Right kidney (tissue), 1 donor: ENCODE measurements around the gene CAP2.
"Not testable (repeated sequence)": the region's sequence is repeated elsewhere in the genome, so short reads cannot be mapped to it uniquely, and the experiment has no call there.

Experiments used
- DNase-seq: peaks from one replicate; pipeline ENCODE4 v3.0.0-alpha.2; 2016

The CAP2 gene

DNA sequence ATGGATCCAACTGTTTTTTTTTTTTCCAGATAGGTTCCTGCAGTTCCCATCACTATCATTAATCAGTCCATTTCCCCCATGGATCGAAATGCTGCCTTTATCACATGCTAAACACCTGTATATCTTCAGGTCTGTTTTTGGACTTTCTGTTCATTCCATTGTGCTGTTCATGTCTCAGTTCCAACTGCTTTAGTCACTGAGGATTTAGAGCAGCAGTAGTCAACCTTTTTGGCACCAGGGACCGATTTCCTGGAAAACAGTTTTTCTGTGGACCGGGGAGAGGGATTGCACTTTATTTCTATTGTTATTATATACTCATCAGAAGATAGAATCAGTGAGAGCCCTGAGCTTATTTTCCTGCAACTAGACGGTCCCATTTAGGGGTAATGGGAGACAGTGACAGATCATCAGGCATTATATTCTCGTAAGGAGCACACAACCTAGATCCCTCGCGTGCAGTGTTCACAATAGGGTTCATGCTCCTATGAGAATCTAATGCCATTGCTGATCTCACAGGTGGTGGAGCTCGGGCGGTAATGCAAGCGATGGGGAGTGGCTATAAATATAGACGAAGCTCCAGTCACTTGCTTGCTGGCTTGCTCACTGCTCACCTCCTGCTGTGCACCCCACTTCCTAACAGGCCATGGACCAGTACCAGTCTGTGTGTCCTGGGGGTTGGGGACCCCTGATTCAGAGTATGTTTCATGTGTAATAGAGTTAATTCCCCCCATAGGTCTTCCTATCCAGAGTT, 46.0 kb downstream of the CAP2 start:
- no peak for DNase-seq

DNA sequence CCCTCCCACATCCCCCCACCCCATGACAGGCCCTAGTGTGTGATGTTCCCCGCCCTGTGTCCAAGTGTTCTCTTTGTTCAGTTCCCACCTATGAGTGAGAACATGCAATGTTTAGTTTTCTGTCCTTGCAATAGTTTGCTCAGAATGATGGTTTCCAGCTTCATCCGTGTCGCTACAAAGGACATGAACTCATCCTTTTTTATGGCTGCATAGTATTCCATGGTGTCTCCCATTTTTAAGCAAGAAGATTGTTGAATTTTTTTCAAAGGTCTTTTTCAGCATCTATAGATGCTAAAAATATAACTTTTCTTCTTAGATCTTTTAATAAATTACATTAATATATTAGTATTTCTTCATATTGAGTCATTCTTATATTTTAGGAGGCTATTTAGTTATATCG, 47.4 kb downstream of the CAP2 start:
- DNase-seq, result not testable (repeated sequence)

DNA sequence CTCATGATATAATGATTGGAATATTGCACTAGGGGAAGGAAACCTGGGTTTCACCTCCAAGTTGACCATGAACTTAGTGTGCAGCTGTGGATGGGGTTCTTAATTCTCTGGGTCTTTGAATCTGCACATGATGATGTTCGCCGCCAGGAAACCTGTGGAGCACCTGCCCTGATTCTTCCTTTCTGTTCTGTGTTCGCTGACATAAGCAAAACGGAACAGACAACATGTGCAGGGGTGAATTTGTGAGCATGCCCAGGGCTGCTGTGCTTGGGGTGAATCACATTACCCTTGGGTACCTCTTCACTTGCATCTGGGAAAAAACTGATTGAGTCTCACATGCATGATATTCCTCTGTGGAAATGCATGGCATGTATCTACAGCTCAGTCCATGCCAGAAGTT, 48.8 kb downstream of the CAP2 start:
- DNase-seq, result no peak

DNA sequence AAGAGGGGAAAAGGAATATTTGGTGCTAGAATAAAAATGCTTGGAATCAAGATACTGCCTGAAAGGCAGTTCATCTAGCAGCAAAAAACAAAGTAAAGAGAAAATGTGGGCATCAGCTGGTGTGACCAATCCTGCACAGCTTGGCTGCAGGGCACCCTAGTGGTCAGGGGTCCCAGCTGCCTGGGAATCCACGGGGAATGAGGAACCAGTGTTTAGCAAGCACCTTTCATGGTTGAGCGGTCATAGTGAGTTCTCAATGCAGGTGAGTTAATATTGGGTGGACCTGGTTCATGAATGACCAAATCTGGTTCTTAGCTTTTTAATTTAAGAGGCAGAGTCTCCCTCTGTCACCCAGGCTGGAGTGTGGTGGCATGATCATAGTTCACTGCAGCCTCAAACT, 53.3 kb downstream of the CAP2 start:
- DNase-seq, result no peak

DNA sequence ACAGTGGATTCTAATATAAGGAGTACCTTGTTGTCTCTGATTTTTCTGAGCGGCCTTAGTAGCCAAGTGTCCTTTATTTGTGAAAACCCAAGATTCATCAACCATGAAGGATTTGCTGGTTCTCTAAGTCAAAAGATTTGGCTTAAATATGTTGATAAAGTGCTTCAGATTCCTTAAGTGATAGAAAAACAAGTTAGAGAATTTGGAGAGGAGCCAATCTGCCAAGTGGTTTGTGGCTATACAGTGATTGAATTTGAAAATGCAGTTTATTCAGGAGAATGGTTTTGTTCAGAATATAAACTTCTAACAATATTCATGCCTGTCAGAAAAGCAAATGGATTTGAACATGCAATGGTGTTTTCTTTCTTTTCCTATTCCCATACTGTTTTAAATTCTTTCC, 54.8 kb downstream of the CAP2 start:
- DNase-seq, result no peak

DNA sequence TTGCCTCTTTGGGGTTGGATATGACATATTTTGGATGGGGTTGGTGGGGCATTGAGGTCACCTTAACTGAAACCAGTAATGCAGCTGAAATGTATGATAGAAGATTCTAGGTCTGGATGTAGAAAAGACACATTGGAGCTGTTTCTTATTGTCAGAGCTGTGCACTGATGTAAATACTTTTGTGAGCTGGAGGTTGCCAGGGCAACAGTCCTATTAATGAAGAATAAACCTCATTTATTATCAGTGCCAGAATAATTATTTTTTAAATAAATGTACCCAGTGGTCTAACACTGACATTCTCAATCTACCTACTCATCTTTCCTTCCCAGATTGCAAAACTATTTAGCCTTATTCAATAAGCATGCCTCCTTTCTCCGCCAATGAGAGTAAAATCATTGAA, 57.0 kb downstream of the CAP2 start:
- DNase-seq, result no peak

DNA sequence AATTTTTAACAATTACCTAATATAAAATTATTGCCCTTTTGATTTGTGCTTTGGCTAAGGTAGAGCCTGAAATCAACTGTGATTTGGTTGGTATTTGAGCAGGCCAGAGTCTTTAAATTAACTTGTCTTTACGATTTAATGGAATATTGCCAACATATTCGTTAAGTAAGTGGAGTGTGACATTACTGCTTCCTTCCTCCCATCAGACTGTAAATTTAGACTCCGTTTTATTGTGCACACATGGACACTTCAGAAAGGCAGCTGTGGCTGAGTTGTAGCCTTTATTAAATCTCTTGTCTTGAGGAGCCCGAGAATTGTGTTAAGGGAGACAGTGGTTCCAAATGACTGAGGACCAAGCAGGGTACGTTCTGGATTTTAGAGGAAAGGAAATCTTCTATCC, 57.4 kb downstream of the CAP2 start:
- DNase-seq, result peak; percentile 23

DNA sequence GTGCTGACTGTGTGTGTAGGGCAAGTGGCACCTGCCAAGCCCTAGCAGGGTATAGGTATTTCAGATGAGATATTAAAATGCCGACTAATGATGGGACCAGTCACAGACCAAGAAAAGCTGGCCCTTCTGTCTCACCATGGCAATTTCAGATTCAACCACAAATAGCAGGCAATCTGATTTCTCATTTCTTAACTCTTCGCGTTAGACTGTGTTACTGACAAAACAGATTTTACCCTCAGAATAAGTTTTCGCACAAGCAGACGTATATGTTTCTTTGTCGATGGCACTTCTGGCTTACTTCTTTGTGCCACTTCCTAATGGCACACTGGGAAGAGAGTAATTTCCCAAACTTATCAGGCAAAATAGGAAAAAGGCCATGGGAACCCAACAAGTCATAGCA, 58.7 kb downstream of the CAP2 start:
- DNase-seq, result no peak

DNA sequence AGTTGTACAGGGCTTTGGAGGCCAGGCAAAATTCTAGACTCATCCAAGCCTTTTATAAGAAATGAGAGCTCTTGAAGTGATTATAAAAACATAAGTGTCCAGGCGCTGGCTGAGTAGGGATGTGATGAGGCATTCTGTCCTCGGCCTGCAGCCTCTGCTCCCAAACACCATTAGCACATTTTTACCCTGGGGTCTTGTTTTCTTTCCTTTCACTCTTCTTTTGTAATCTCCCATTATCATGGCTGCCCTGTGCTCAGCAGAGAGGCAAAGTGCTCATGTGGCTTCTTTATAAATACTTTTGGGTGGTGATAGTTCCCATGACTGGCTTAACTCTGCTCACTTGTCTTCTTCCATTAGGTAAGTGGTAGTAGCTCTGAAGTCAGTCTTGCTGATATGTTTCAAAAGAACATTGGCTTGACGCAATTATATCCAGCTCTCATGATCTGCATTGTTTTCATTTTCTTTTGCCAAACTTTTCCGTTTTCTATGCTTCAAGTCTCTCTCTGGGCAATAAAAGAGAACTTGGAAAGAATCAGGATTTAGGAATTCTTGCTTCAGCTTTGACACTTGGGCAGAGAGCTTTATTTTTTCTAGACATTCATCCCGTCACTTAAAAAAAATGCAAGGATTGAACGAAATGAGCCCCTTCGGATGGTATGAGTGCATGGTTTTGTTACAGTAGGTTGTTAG, 61.1 kb downstream of the CAP2 start:
- DNase-seq, result no peak

DNA sequence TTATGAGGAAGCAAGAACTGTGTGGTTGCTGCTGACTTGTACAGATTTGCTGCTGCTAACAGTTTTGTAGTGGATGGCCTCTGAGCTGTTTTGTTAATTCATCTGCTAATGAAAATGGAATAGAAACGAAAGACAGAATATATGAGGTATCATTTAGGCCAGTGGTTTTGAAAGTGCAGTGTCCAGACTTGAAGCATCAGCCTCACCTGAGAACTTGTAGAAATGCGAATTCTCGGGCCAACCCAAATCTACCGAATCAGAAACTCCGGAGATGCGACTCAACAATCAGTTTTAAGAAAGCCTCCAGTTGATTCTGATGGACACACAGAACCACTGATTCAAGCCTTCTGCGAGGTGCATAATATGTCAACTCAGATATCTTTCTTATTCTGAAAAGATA, 62.5 kb downstream of the CAP2 start:
- no peak for DNase-seq

DNA sequence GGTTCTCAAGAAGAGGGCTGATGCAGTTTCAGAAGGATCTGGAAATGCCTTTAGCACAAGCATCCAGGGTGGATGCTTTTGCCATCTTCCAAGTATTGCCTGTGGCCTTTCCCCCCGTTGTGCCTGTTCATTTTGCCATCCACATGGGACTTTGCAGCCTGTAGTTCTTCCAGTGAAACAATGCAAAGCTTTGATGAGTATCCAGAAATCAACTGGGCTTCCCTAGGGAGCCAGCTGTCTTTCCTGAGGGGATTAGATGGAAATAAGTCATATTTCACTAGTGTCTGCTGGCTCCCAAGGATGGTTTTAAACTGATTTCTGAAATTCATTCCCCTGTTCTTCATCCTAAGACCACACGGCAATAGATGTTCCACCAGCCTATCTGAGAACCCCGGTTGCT, 63.3 kb downstream of the CAP2 start:
- no peak for DNase-seq

DNA sequence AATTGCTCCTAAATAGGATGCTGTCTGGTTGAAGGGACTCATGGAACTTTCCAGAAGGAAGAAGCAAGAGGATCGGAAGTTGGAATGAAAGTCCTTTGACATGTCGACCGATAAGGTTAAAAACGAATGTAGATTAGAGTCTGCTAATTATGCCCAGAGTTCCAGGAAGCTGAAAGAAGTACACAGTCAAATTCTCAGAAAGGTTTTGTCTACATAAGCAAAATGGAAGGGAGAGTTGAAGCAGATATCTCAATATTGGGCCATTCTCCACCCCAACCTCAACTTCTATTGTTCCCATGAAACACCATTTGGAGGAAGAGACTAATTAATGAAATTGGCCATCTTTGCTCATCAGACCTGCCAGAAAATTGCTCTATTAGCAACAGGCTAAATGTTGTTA, 64.0 kb downstream of the CAP2 start:
- no peak for DNase-seq

DNA sequence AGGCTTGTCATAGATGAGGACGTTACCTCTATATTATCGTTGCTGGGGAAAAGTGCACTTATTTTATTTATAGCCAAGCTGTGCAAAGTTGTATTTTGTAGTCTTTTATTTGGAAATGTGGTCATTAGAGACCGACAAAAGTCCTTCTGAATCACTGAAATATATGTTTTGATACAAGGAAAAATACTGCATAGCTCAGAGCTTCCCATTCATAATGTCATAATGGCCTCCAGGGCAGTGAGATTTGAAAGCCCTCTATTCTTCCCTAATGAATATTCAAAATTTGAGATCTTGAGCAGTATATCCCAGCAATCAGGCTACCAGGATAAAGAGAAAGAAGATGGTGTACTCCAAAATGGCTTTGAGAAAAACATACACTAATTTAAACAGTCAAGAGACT, 64.6 kb downstream of the CAP2 start:
- DNase-seq, result no peak

DNA sequence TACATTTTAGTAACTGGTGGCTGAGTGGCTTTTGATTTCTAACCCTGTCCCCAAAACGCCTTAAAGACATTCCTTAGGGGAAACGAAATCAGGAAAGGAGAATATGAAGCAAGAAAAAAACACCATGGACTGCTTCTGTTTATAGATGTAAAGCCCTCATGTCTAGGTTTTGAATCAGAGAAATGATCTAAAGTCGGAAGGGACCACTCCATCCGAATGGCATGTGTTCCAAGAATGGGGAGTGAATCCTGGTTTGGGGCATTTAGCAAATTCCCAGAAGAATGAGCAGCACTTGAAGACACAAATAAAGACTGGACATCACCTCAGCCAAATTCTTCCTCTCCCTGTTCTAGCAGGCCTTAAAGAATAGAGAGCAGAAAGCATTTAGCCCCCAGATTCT, 65.6 kb downstream of the CAP2 start:
- no peak for DNase-seq

DNA sequence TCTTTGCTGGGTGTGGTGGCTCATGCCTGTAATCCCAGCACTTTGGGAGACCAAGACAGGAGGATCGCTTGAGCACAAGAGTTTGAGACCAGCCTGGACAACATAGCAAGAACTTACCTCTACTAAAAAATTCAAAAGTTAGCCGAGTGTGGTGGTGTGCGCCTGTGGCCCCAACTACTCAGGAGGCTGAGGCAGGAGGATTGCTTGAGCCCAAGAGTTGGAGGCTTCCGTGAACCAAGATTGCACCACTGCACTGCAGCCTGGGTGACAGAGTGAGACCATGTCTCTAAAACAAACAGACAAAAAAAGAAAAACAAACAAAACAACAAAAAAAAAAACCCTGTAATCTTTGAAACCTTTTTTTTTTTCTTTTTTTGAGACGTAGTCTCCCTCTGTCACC, 67.5 kb downstream of the CAP2 start:
- no peak for DNase-seq

DNA sequence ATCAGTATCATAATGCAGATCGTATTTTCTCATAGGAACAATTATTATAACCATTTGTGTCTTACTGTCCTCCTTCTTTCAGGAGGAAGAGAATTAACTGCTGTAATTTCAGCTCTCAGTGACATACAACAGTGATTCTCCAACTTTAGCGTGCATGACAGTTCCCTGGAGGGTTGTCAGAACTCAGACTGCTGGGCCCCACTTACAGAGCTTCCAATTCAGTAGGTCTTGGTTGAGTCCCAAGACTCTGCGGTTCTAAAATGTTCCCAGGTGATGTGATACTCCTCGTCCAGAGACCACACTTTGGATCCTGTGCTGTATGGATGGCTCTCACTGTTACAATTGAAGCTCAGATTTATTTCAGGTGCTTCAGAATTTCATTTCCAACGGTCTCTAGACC, 72.8 kb downstream of the CAP2 start:
- no peak for DNase-seq

DNA sequence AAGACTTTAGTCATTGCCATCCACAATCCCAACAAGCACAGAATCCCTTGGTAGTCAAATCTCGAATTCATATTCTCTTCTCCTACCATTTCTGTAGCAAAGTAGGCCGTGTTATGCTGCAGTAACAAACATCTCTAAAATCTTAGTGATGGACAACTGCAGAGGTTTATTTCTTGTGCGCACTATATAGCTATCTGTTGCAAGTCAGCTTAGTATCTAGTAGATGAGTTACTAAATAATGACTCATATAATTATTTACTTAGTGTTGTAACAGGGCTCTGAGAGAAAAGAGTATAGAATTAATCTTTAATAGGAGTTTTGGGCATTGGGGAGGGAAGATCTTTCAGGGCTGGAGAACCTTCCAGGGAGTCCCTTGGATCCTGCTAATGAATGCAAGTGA, 73.3 kb downstream of the CAP2 start:
- no peak for DNase-seq

DNA sequence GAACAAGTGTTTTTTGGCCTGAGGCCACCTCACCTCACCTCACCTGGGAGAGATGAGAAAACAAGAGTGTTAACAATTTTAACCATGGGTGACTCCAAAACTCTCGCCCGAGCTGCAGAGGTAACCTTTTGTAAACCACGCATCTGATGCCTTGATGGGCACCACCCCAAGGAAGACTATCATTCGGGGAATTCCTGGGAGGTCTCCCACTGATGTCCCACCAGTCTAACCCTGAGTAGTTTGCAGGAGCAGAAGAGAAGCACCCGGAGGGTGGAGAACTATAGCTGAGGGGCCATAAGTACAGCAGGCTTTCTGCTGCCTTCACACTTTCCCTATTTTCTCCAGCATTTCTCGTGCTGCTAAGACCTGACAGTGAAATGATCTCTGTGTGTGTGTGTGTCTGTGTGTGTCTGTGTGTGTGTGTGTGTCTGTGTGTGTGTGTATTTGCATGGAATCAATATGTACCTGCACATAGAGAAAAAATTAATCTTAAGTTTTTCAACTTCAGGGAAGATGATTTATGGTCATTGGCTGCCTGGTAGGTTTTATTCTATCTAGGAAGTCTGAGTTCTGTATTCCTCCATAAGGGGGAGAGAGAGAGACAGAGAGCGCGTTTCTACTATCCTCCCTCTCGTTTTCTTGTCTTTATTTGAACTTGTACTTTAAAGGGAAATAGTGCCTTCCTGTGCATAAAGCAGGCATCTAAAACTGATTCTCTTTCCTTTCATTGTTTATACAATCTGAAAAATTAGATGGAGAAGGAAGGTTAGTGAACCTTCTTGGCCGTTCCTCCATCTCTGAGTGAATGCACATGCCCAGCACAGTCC, 75.8 kb downstream of the CAP2 start:
- DNase-seq, result no peak

DNA sequence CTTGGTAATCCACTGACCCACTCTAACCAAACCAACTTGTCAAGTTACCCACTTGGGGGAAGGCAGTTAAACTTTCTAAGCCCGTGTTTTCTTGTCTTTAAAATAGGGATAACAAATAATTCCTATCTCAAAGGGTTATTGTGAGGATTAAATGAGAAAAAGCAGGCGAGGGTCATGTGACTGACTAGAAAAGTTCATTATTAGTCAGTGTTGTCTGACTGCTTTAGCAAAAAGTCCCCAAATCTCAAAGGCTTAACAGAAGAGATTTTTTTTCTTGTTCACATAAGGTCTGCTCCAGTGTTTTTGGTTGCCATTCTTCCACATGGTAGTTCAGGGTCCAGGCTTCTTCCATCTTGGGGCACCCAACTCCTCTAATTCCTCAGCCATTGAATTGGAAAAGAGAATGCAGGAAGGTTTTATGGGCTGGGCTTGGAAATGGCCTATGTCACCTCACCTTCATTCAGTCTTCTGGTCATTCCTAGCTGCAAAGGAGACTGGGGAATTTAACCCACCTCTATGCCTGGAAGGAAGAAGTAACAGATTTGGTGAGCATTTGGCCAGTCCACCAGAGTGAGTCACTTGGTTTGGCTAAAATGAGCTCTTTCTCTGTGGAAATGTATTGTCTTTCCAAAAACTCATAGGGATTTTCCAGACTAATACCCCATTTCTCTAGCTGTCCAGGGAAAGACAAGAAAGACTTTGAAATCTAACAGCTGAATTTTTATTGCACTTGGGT, 77.0 kb downstream of the CAP2 start:
- no peak for DNase-seq

DNA sequence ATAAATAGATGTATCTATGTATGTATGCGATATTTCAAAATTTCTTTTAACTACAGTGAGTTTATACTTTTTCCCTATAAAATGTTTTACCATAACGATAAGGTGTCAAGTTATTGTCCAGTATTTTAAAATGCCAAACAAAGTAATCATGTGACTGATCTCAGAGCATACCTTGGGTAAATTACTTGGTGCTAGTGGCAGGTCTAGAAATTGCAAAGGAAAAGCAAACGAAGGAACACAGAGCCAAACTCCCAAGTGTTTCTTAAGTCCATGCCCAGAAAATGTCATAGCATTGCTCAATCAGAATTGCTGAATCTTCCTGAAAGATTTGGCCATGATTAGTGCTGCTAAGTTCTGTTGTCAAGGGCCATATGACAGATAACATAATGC, 77.5 kb downstream of the CAP2 start:
- no peak for DNase-seq

DNA sequence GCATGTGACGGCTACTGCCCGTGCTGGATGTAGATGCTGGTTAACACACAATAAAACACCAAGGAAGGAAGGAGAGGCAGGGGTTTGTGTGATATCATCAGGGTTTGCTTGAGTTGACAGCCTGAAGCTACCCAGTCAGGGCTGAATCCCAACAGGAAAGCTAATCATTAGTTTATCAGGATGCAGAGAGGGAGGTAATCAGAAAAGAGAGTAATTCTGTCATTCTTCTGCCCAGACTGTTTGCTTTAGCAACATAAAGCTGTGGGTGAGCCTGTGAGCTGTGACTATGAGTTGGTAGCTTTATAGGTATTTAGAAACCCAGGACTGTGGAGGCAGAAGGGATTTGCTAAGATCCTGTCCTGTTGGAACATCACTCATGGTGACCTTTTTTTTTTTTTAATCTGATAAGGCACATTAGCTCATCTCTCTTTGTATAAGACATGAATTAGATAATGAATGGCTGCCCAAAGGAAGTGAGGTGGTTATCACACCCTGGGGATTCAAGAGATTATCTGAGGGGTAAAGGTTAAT, 79.3 kb downstream of the CAP2 start:
- DNase-seq, result peak; percentile 47

DNA sequence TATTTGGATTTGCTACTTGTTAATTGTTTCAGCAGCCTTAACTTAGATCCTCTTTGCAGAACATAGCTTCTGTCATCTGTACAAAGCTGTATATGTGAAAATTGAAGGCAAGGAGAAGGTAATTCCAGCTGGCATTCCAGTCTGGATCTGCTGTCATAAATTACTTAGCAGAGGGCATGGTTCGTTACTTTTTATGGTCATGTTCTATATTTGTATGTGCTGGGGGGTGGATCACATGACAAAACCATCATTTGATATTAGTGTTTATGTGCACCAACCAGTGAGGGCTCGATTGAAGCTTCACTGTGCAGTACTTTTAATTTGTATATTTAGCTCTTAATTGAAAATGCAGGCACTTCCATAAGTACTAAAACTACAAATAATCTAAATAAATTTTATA, 80.2 kb downstream of the CAP2 start:
- DNase-seq, result peak; percentile 36

DNA sequence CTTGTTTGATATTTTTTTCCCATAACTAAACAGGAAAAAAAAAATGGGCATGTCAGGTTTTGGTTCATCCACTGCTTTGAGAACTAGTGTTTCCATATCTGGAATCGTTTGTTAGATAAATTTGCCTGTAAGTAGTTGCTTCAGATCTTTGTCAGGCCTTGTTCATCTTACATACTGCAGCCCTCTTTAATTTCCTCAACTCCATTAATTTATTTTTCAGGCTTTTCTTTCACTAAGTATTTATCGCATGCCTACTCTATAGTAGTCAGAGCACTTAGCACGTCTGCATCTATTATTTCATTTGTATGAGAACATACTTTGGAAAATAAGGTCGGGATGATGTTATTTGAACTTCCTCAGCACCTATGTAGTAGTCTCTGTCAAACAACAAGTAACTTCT, 80.9 kb downstream of the CAP2 start:
- no peak for DNase-seq
